Kidney capillary endothelial cell (primary cell): ENCODE results near the gene DNAJB8.

Source experiments
- DNase-seq: peaks from one replicate; pipeline ENCODE4 v3.0.0-alpha.2; 2018; ENCODE audit warnings: low spot score

The DNAJB8 gene

DNA sequence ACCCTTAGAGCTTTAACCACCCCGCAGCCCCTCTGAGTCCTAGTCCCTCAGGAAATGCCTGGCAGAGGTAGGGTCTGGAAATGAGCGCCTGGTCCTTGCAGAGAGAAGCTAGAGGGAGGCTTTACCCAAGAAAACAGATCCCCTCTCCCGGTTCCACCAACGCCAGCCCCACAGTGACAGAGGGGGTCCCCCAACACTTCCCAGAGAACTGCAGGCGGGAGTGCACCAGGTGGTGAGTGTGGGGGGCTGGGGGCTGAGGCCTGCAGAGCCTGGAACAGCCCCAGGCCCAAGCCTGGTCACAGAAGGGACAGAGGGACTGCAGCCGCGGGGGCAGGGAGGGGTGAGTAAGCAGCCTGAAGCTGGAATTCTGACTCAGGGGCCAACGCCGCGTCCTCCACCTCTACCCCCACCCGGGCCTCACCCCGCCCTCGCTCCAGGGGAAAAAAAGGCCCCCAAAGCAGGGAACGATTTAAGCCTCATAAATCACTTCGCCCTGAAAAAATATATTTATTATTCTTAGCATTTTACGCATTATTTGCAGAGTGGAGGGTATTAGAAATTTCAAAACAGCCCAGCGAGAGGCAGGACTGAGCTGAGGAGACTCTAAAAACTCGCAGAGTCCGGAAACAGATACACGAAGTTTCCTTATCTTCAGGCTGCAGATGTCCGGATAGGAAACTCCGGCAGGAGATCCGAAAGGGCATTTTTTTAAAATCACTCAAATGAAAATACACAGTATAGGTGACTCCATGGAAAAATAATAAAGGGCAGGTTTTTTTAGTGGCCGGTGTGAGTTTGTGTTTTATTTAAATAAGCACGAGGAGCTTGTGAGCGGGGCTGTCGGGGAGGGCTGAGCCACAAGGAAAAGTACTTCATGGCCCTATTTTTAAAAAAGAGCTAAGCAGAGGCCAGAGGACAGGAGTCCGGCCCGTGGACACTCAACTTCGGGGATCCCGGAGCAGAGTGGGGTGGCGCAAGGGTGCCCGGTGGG is 16.3 kb upstream of the DNAJB8 start:
- DNase-seq: peak; percentile 98

- DNase-seq: no peak
Measured at GRCh38 chr3:128482175-128482574, 15.5 kb upstream of the DNAJB8 start.

DNA sequence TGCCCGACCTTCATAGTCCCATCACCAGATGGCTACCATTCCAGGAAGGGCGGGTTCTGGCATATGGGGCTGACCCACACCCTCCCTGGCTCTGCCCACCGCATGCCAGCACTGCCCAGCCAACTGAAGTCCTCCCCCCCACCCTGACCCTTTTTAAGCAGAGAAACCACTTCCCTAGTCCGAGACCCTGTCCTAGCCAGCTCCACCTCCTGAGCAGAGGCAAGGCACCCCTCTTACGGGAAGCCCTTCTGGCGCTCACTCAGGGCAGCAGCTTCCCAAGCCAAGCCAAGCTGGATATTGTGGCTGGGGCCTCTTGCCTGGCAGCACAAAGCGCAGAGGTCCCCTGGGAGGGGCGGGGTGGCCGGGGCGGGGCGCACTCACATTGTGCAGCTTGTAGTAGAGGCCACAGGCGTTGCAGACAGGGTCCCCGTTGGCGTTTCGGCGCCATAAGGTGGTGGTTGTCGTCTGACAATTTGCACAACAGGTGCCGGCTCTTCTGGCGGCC is 14.8 kb upstream of the DNAJB8 start:
- no peak for DNase-seq

DNA sequence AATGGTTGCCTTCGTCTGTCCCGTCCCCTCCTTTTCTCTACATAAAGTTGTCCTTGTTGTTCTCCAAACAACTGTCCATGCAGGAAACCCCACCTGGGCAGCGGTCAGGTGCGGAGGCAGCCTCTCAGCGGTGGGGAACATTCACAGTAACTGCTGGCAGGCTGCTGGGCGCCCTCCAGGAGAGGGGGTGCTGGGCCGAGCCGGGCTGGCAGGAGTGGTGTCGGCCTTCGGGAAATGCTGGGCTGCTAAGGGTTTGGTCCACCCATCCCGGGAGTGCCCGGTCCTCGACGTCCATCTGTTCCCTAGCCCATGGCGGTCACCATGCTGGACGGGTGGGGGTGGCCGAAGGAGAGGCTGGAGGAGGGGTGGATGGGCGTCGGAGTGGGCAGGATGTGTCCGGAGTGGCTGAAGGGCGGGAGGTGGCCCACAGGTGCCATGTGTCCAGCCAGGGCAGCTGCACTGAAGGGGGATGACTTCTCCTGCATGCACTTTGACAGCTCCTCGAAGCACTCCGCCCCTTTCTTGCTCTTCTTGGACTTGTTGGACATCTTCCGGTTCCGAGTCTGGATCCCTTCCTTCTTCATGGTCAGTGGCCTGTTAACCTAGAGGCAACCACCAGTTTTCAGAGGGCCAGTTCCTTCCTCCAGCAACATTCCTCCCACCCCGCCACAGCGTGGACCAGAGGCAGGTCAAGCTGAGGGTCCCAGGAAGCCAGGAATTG is 14.2 kb upstream of the DNAJB8 start:
- DNase-seq: no peak

DNA sequence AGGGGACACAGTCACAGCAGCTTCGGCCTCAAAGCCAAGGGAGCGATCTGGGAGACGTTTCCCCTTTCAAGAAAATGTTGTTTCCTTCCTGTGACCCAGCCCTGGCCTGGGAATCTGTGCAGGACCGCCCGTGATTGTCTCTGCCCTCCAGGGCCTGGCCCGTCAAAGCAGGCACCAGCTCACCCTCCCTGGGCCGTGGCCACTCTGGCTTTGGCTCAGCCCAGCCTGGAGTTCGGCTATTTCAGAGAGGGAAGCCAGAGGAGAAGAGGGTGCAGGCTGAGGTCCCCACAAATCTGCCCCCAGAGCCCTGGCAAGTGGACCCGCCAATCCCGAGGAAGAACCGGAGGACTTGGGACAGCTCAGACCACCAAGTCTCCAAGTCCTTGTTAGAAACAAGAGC is 13.6 kb upstream of the DNAJB8 start:
- DNase-seq: peak; percentile 36

DNA sequence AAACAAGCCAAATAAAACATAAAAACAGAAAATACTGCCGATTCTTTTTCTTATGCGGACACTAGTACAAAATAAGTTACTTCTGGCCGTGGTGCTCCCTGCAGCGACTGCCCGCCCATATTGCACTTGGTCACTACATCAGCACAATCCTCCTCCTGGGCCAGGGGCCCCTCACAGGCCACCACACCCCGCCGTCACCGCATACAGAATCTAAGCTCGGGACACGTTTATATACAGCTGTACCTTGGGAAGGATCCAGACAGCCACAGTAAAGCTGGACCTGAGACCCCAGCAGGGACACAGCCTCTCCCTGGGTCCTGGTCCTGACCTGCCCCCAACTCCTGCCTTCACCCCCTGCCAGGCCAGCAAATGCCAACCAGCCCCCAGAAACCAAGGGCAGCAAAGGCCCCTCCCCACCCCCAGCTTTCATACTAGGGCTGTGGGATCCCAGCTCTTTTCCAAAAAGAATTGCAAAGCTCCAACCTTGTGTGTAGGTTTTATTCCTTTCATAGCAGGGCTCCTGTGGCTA is 12.9 kb upstream of the DNAJB8 start:
- no peak for DNase-seq

- no peak for DNase-seq
Measured at GRCh38 chr3:128478576-128479506, 12.2 kb upstream of the DNAJB8 start.

DNA sequence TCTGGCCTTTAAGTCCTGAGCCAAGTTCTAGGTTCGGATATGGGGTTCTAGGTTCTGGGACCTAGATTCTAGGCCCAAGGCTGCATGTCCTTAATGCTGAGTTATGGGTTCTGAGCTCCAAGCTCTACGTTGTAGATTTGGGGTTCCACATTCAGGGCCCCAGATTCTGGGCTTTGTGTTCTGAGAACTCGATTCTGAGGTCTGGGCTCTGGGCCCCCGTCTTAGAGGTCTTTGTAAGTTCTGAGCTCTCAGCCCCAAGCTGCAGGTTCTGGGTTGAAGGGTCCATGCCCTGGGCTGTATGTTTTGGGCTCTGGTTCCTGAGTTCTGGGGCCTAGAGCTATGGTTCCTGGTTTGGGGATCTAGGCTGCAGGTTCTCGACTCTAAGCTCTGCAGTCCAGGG is 10.0 kb upstream of the DNAJB8 start:
- no peak for DNase-seq

DNA sequence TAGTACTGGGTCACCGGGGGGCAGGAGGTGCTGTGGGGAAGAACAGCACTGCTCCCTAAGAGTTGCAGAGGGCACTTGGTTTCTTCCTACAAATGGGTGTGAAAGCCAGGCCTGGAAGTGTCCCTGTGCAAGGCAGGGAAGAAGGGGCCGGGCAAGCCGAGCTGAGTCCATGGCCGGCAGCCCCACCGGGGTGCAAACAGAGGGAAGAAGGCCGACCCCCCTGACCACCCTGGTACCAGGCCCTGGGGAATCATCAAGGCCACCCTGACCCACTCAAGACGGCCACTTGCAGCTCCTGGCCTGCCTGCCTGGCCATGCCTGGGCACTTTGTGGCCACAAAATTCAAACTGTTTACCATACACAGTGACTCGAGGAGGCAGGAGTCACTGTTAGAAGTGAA is 8.7 kb upstream of the DNAJB8 start:
- no peak for DNase-seq

- no peak for DNase-seq
Measured at GRCh38 chr3:128473737-128474136, 7.0 kb upstream of the DNAJB8 start.

- no peak for DNase-seq
Measured at GRCh38 chr3:128473180-128473519, 6.5 kb upstream of the DNAJB8 start.

- no peak for DNase-seq
Measured at GRCh38 chr3:128472449-128473179, 5.9 kb upstream of the DNAJB8 start.

GRCh38 chr3:128471720-128472119 is 5.0 kb upstream of the DNAJB8 start:
- DNase-seq: no peak

- DNase-seq: no peak
Measured at GRCh38 chr3:128471110-128471509, 4.4 kb upstream of the DNAJB8 start.

DNA sequence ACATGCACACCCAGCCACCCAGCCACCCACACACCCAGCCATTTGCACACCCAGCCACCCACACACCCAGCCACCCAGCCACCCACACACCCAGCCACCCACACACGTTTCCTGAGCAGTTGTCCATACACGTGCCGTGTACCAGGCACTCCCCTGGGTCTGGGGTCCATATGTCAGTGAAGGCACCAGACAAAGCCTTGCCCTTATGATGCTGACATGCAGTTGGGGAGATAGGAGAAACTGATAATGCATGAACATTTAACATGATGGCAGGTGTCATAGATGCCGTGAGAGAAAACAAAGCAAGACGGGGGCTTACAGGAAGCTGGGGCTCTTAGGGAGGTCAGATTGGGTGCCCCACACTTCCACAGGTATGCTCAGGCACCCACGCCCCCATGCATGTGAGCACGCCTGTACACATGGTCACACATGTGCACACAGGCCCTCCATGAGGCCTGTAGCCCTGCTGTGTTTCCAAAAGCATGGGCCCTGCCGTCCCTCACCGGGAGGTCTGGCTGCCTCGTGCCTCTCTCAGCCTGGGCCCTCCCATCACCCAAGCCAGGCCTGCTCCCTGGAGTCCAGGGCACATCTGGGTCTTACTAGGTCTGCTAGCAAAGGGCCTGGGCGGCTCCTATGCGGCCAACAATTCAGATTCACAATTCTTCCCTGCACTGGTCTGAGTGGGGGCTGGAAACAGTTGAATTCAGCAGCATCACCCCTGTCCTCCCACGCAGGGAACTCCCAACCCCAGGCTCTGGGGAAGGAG is 3.6 kb upstream of the DNAJB8 start:
- DNase-seq: no peak

GRCh38 chr3:128469556-128469955 is 2.9 kb upstream of the DNAJB8 start:
- DNase-seq: no peak

DNA sequence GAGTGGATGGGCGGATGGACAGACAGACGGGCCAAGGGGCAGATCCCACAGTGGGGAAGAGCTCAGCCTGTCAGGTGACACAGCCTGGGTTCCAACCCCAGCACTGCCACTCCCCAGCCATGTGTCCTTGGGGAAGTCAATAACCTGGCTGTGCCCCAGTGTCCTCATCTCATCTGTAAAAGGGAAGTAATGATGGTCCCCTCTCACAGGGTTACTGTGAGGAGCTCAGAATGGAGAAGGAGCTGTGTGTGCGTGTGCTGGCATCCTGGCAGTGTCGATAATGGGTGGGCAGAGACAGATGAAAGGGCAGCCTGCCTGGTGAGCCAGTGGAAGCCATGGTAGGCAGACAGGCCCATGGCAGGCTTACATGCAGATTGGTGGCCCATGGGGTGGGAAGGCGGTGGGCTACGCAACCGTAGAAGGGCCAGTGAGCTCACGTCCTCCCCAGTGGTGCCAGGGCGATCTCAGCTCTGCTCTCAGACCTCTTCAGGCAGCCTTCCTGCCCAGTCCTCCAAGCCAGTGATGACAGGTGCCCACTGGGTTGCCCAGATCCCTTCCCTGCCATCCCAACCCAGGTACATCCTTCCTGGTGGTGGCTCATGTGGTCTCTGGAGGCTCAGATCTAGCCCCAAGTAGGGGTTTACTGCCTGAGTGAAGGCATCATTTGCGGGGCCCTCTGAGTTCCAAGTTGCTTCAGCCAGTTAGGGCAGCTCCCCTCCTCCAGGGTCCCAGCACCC is 2.3 kb upstream of the DNAJB8 start:
- DNase-seq: no peak

GRCh38 chr3:128468285-128468790 is 1.6 kb upstream of the DNAJB8 start:
- DNase-seq: no peak

GRCh38 chr3:128464702-128465101 is 2.0 kb downstream of the DNAJB8 start:
- DNase-seq: no peak
